ENCODE measurements around the gene FNIP2. TPM values are rescaled to one million over a fixed set of nuclear protein-coding genes. Genes with fewer than 3 reads are reported as not detected.

FNIP2 gene
- total RNA-seq, 3 donors from 2014 or later: 61.8 to 94.1 (median 73.4) TPM

GRCh38 chr4:158823461-158823873 is 54.6 kb downstream of the FNIP2 start:
- no peak for TF ChIP-seq CTCF (IDR thresholded peaks at IDR 0.05)
- Histone ChIP-seq H3K36me3 (ENCODE audit: low read depth) (no peaks in the 10 kb centered on the region), H3K4me3 (no peak overlapping the region), H3K9me3 (no peaks in the 10 kb centered on the region), H3K4me1 (ENCODE audit: low read depth) (peaks cover 77% of the 10 kb centered on the region)
- no peak for ATAC-seq
- DNase-seq: no peak
- intact Hi-C loops (cut with DNase I, micrococcal nuclease): loop anchor here in 1 of 2 donors (10.0 kb wide), 1 partner anchor 49 kb away; no protein-coding TSS in a partner anchor

GRCh38 chr4:158824425-158825274 is 55.8 kb downstream of the FNIP2 start:
- Histone ChIP-seq H3K4me3 (no peak overlapping the region), H3K36me3 (ENCODE audit: low read depth) (no peaks in the 10 kb centered on the region), H3K9me3 (no peaks in the 10 kb centered on the region), H3K4me1 (ENCODE audit: low read depth) (peaks cover 77% of the 10 kb centered on the region)
- DNase-seq (no peak), ATAC-seq (no peak)
- intact Hi-C loops (cut with DNase I, micrococcal nuclease): loop anchor here in 1 of 2 donors (10.0 kb wide), 1 partner anchor 50 kb away; no protein-coding TSS in a partner anchor
- TF ChIP-seq CTCF (IDR thresholded peaks at IDR 0.05): no peak

- no peak for TF ChIP-seq CTCF (IDR thresholded peaks at IDR 0.05)
- no peak for DNase-seq
- Histone ChIP-seq H3K4me1 (ENCODE audit: low read depth) (peaks cover 68% of the 10 kb centered on the region), H3K4me3 (no peak overlapping the region), H3K36me3 (ENCODE audit: low read depth) (no peaks in the 10 kb centered on the region), H3K9me3 (no peaks in the 10 kb centered on the region)
- ATAC-seq: no peak
- intact Hi-C loops (cut with DNase I, micrococcal nuclease): loop anchor here in 1 of 2 donors (10.0 kb wide), 1 partner anchor 51 kb away; no protein-coding TSS in a partner anchor
Observed at GRCh38 chr4:158825433-158826036, 56.7 kb downstream of the FNIP2 start.

- DNase-seq: no peak
Observed at GRCh38 chr4:158826057-158826456, 57.2 kb downstream of the FNIP2 start.

GRCh38 chr4:158826882-158827281 is 58.1 kb downstream of the FNIP2 start:
- DNase-seq (peak in 1 of 3 donors; percentile 87), ATAC-seq (peak; percentile 90)
- no peaks in the 10 kb centered on the region for H3K9me3 ChIP-seq
- intact Hi-C loops (cut with DNase I, micrococcal nuclease): loop anchor here in 1 of 2 donors (10.0 kb wide), 1 partner anchor 52 kb away; no protein-coding TSS in a partner anchor
- no peak overlapping the region for H3K4me3 ChIP-seq
- no peak for TF ChIP-seq CTCF (IDR thresholded peaks at IDR 0.05)
- no peaks in the 10 kb centered on the region for H3K36me3 ChIP-seq (ENCODE audit: low read depth)
- peaks cover 54% of the 10 kb centered on the region for H3K4me1 ChIP-seq (ENCODE audit: low read depth)

More at GRCh38 chr4:158826057-158826456, 57.2 kb downstream of the FNIP2 start:
- peaks cover 63% of the 10 kb centered on the region for H3K4me1 ChIP-seq (ENCODE audit: low read depth)
- intact Hi-C loops (cut with DNase I, micrococcal nuclease): loop anchor here in 1 of 2 donors (10.0 kb wide), 1 partner anchor 51 kb away; no protein-coding TSS in a partner anchor
- H3K36me3 ChIP-seq (ENCODE audit: low read depth): no peaks in the 10 kb centered on the region
- no peaks in the 10 kb centered on the region for H3K9me3 ChIP-seq
- H3K4me3 ChIP-seq: no peak overlapping the region
- ATAC-seq: no peak
- TF ChIP-seq CTCF (IDR thresholded peaks at IDR 0.05): no peak
